Activated CD8-positive, alpha-beta memory T cell treated with anti-CD3 and anti-CD28 coated beads, Interleukin-2, amount 50 U/mL, for 1 hour (primary cell): ENCODE measurements around the gene SLC2A1.

Experiments used
- DNase-seq: peaks from one replicate; pipeline ENCODE4 v3.0.0-alpha.2; 2020; ENCODE audit errors: extremely low read depth

SLC2A1 gene

DNA sequence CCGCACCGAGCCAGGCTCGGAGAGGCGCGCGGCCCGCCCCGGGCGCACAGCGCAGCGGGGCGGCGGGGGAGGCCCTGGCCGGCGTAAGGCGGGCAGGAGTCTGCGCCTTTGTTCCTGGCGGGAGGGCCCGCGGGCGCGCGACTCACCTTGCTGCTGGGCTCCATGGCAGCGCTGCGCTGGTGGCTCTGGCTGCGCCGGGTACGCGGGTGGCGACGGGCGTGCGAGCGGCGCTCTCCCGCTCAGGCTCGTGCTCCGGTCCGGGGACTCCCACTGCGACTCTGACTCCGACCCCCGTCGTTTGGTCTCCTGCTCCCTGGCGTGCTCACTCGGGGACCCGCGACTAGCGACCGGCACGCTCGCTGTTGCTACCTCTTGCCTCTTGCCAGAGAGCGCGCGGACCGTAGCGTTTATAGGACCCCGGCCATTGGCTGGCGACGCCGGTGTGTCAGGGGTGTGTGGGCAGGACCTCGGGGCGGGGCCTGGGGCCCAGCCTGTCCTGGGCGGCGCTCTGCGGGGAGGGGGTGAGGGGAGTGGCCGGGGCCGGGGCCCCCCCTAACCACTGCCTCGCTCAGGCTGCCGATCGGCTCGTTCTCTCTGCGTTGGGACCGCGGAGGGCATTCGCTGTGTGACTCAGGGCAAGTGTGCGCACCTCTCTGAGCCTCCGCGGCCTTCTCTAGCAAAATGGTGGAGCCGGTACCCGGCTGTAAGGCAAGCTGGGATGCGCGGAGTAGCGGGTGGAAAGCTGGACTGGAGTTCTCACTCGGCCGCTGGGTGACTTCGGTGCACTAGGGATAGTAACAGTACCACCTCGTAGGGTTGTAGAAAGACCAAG is at the start of gene SLC2A1:
TSS of gene SLC2A1 (minus strand) at position 381 of the 832 bp plus-strand sequence. CDS start at position 164, 217 bp downstream.
- DNase-seq = peak; percentile 89

- DNase-seq = no peak
Observed at GRCh38 chr1:43007377-43008114, 48.9 kb upstream of the SLC2A1 start.

GRCh38 chr1:43005460-43006361 is 47.0 kb upstream of the SLC2A1 start:
- DNase-seq = no peak

DNA sequence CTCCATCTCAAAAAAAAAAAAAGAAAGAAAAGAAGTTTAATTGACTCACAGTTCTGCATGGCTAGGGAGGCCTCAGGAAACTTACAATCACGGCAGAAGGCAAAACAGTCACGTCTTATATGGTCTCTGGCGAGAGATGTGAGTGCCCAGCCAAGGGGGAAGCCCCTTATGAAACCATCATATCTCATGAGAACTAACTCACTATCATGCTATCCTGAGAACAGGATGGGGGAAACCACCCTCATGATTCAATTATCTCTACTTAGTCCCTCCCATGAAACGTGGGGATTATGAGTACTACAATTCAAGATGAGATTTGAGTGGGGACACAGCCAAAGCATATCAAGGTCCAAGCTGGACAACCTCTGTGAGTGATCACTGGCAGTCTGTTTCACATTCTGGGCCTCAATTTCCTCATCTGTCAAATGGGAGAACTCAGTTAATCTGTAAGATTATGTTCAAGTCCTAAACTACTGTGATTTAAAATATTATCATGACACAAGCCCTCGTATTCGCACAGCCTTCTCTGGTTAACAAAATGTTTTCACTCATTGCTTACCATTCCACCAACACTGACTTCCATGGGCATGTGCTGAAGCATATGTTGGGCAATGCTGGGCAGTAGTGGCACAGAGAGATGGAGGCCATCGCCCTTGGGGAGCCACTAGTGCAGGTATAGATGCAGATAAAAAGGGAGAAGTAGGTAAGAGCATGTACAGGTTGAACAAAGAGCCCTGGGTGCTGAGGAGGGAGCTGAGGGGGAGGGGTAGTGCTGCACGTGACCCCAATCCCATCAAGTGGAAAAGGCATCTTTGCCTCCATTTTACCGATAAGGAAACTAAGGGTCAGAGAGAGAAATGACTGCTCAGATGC is 46.2 kb upstream of the SLC2A1 start:
- no peak for DNase-seq

DNA sequence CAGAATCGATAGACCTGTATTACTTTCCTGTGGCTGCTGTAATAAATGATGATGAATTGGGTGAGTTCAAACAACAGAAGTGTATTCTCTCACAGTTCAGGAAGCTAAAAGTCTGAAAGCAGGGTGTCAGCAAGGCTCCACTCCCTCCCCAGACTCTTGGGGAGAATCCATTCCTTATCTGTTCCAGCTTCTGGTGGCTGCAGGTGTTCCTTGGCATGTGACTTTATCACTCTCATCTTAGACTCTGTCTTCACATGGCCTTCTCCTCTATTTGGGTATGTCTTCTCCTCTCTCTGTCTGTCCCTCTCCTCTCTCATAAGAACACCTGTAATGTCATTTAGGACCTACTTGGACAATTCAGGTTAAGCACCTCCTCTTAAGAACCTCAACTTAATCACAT is 44.1 kb upstream of the SLC2A1 start:
- no peak for DNase-seq

GRCh38 chr1:43002116-43002515 is 43.4 kb upstream of the SLC2A1 start:
- no peak for DNase-seq

DNA sequence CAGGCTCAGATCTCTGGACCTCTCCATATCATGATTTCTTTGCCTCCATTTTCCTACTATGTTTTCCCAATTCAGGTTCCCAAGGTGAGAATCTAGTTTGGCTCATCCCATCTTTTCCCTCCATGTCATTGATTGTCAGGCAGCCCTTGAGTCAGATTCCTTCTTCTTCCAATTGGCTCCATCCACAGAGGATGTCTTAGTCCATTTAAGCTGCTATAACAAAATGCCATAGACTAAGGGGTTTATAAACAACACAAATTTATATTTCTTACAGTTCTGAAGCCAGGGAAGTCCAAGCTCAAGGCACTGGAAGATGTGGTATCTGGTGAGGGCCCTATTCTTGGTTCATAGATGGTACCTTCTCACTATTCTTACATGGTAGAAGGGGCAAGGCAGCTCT is 42.8 kb upstream of the SLC2A1 start:
- no peak for DNase-seq

DNA sequence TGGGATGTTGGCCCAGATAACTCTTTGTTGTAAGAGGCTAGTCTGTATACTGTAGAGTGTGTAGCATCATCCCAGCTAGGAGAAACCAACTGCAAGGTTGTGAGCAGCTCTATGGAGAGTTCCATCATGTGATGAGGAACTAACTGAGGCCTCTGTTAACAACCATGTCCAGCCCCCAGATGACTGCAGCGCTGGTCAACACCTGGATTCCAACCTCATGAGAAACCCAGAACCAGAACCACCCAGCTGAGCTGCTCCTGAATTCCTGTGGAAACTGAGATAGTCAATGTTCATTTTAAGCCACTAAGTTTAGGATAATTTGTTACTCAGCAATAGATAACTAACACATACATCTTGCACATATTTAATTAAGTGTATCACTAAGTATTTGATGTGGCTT is 41.6 kb upstream of the SLC2A1 start:
- DNase-seq = no peak

- no peak for DNase-seq
Observed at GRCh38 chr1:42999308-42999707, 40.6 kb upstream of the SLC2A1 start.

- DNase-seq = no peak
Observed at GRCh38 chr1:42998386-42998785, 39.7 kb upstream of the SLC2A1 start.

GRCh38 chr1:42996384-42996970 is 37.8 kb upstream of the SLC2A1 start:
- no peak for DNase-seq

DNA sequence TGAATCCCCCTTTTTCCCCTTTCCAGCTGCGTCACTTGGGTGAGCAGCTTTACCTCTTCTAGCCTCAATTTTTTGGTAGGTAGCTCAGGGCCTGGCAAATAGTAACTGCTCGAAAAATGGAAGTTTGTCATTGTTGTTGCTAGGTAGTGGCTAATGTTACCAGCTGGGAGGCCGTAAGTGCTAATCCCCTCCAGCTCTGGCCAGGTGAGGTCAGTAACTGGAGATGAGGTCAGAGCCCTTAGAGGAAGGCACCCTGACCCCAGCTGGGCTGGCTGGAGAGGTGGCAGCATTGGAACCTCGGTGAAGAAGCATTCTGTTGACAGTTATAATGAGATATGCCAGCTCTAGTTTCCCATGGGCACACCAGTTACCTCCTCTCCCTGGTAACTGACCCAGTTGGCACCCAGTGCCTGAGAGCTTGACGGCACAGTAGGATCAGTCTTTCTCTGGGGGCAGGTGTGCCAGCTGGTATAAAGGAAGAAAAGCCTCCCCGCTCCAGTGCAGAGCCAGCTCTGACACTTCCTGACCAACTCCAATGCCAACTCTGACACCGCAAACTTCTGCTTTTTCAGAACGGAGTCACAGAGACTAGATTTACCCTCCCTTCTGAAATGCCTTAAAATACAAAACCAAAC is 35.0 kb upstream of the SLC2A1 start:
- no peak for DNase-seq

DNA sequence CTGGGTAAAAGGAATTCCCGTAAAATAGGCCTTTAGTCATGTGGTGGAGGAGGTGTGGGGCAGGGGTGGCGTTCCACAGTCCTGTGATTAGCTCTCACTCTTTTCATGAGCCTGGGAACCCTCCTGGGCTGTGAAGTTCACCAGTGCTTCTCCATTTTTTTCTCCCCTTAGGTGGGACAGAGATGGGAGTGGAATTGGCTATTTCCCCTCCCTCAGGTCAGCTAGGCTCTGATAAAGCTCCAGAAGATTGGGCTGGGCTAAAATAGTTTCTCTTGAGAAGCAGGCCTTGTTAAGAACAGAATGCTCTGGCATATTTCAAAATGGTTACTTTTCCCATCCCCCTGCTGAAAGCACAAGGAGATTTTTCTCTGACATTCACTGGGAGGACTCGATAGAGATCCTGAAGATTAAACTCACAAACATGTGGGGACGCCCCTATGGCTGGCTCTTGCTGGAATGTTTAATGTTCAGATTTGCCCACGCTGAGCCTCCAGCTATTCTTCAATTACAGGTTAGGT is 33.4 kb upstream of the SLC2A1 start:
- DNase-seq = no peak

DNA sequence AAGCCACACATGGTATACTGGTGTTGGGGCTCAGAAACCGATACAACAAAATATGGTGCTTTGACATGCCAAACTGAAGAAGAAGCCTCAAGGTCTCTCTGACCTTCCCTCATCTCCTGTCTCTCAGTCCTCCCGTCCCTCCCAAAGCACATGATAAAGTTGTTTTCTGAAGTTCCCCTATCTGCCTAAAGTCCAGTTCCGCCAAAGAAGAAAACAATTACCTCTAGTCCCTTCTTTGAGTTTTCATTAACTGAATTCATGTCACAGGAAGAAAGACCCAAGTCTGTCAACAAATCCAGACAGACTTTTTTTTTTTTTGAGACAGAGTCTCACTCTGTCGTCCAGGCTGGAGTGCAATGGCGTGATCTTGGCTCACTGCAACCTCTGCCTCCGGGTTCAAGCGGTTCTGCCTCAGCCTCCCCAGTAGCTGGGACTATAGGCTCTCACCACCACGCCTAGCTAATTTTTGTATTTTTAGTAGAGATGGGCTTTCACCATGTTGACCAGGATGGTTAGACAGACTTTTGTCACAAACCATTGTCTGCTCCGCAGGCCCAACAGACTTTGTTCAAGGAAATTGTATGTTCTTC is 32.2 kb upstream of the SLC2A1 start:
- DNase-seq = no peak

- DNase-seq = no peak
Observed at GRCh38 chr1:42983693-42984092, 25.0 kb upstream of the SLC2A1 start.

DNA sequence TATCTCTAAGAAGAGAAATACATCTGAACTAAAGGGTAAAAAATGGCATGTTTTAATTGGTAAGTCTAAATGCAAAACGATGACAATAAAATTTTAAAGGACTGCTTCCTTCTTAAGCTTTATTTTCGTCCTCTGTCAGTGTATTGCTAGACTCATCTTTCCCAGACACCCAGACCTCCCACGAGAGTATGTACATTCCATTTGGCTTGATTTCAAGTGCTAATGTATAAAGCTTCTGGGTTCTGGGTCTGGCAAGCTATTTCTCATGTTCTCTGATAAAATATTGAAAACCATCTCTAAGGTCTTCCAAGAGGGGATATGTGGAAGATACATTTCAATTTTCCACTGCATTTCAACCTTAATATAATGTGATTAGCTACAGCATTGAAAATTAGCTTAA is 24.6 kb upstream of the SLC2A1 start:
- no peak for DNase-seq

- no peak for DNase-seq
Observed at GRCh38 chr1:42982641-42983040, 24.0 kb upstream of the SLC2A1 start.

DNA sequence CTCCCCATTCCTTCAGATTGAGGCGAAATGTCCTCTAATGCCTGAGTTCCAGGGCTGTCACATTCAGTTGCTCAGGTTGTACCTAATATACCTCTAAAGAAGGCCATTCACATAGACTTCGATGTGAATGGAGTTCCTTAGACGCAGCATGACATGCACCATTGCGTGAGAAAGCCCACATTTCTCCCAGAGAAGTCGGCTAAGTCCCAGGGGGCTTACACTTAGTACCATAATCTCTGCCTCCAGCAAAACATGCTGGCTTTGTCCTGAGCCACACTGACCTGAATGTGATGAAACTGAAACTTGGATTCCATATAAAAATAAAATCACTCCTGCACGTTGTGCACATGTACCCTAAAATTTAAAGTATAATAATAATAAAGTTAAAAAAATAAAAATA is 23.2 kb upstream of the SLC2A1 start:
- DNase-seq = no peak

DNA sequence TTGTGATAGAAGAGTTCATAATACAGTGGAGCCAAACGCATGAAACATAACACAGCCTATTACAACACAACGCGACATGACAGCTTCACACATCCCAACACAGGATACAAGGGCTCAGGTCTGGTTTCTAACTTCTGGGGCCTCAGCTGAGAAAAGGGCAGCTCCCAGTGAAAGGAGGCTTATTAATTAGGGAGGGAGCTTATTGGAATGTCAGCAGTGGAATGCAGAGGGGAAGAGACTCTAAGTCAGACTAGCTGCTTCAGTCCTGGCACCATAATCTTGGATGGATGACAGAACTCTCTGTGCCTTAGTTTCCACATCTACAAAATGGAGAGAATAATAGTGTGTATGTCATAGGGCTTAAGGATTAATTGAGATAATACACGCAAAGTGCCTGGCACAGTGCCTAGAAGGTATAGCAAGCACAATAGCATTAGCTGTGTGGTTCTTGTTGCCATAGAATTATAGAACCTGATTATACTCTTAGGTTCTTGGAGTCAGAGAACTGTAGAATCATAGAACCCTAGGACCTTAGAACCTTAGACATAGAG is 22.7 kb upstream of the SLC2A1 start:
- no peak for DNase-seq
